Vagina (tissue), 2 donors: ENCODE measurements around the gene INCENP.
A peak's percentile ranks its signal among the peaks of the same experiment; 100 is the strongest.

Source experiments
- CTCF ChIP-seq, 3 experiments: fragments of 450-650 bp in 2 of 3; fragments of 200-600 bp in 1 of 3; sonication (generic) in 1 of 3; IDR thresholded peaks; one replicate each; pipeline ENCODE4 v1.5.1; 2017 to 2019; ENCODE audit warnings: antibody characterized with exemption in 3 of 3, mild to moderate bottlenecking in 2 of 3, moderate library complexity in 2 of 3
- POLR2A ChIP-seq, 2 donors: fragments of 450-650 bp; IDR thresholded peaks; one replicate each; pipeline ENCODE4 v1.6.1; 2017; ENCODE audit warnings: antibody characterized with exemption in 2 of 2, mild to moderate bottlenecking in 2 of 2, moderate library complexity in 2 of 2
- POLR2AphosphoS5 ChIP-seq, 2 donors: sonication (generic); formaldehyde crosslinking; IDR thresholded peaks; one replicate each; pipeline ENCODE4 v1.9.0; 2017; ENCODE audit warnings: antibody characterized with exemption in 2 of 2, mild to moderate bottlenecking in 2 of 2, low read depth in 1 of 2; ENCODE audit not compliant: insufficient read depth in 1 of 2

DNA sequence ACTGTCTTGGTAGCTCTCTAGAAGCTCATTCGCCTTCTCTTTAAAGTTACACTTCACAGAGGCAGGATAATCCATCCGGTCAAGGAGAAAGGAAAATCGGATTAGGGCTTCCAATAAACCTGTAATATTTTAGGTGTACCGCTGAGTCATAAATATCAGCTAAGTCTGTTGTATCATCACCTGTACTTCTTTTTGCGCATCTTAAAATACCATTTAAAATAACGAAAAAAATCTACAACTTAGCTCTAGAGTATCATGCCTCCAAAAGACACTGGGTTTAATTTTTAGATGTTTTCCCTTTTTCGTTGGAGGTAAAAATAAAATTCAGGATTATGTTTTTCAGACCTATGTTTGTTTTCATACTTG lies 41.5 kb upstream of the INCENP start:
- TF ChIP-seq CTCF (IDR thresholded peaks at IDR 0.05) (peak in 1 of 3 experiments; percentile 36), POLR2A (IDR thresholded peaks at IDR 0.05) (no peak), POLR2AphosphoS5 (IDR thresholded peaks at IDR 0.05; ENCODE audit: insufficient read depth in 1 of 2, low read depth in 1 of 2) (no peak)
